HG03159 (cell line): ENCODE results near the gene PPP1R9B.

ENCODE experiments used
- ATAC-seq: cut with Tn5 transposase; IDR thresholded peaks from one replicate; pipeline ENCODE4 v1.9.1; 2021; ENCODE audit warnings: mild to moderate bottlenecking, moderate library complexity; ENCODE audit not compliant: unreplicated experiment

Gene PPP1R9B

GRCh38 chr17:50096092-50096491, 54.4 kb downstream of the PPP1R9B start:
- ATAC-seq: no peak

GRCh38 chr17:50095626-50096037, 54.8 kb downstream of the PPP1R9B start:
- ATAC-seq: no peak

GRCh38 chr17:50094753-50095619, 55.5 kb downstream of the PPP1R9B start, which contains the start of gene PDK2:
PDK2 (plus strand) TSS chr17:50095351; CDS start chr17:50095436, 85 bp downstream.
- ATAC-seq: peak; percentile 82

GRCh38 chr17:50094243-50094752, 56.2 kb downstream of the PPP1R9B start:
- ATAC-seq: peak; percentile 43

DNA sequence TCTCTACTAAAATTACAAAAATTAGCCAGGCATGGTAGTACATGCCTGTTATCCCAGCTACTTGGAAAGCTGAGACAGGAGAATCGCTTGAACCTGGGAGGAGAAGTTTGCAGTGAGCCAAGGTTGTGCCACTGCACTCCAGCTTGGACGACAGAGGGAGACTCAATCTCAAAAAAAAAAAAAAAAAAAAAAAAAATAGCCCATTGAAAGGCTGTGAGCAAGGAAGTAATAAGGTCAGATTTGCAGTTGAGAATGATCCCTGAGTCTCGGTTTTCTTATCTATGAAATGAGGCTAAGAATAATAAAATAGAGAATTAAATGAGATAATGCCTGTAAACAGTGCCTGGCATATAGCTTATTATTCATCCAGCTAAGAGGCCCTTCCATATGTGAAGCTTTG, 56.7 kb downstream of the PPP1R9B start:
- no peak for ATAC-seq

- ATAC-seq: no peak
Measured at GRCh38 chr17:50093246-50093645, 57.2 kb downstream of the PPP1R9B start.

DNA sequence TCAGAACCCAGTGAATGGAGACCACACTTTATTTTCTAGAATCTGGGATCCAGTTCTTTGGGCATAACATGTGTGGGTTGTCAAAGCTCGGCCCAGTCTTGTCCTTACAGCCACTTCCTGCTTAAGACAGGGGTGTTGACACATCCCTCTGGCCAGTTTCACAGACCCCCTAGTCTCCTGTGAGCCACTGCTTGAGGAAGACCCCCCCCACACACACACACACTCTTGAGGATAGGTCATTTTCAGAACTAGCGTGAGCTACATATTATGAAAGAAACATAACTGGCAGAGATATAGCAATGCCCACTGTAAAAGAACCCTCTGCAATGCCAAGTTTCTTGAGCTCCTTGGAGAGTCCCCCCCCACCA, 58.6 kb downstream of the PPP1R9B start:
- ATAC-seq: no peak

DNA sequence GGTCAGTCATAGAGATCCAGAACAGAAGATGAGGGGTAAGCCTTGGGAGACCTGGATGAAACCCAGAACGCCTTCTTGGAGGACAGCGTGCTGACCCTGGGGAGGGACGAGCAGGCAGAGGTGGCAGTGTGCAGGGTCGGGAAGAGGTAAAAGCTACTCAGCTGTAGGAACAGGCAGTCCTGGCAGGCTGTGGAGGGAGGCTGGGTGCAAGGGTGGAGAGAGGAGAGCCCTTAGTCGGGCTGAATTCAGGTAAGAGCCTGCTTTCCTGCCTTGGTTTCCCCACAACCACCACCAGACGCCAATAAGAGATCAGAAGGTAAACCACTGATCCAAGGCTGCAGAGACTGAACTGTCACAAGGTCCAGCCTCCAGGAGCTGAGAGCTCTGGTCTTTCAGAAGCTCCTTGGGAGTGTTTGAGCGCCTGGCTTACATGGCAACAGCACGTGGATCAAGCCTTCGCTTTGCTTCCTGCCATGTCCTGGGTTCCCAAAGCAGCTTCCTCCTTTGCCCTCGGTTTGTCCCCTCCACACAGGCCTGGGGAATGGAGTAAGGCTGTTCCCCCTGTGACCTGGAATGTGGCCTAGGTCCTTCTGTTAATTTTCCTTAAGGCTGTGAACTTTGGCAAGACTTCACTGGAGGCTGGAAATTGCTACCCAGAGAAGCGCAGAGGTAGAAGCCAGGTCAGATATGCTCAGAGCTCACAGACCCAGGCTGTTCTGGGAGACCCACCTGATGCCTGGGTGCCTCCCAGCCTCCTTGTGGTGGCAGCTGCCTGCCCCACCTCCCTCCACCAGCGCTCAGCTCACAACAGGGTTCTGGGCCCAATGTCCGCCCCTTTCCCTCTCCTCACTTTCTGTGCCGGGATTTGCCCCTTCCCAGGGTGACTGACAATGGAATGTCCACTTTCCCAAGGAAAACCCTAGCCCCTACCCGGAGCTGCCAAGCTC, 59.2 kb downstream of the PPP1R9B start:
- no peak for ATAC-seq

DNA sequence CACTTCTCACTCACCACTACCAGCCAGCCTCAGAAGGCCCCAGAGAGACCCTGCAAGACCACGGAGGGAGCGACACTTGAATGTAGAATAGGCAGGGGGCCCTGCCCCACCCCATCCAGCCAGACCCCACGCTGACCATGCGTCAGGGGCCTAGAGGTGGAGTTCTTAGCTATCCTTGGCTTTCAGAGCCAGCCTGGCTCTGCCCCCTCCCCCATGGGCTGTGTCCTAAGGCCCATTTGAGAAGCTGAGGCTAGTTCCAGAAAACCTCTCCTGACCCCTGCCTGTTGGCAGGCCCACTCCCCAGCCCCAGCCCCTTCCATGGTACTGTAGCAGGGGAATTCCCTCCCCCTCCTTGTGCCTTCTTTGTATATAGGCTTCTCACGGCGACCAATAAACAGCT, 60.4 kb downstream of the PPP1R9B start:
- no peak for ATAC-seq

DNA sequence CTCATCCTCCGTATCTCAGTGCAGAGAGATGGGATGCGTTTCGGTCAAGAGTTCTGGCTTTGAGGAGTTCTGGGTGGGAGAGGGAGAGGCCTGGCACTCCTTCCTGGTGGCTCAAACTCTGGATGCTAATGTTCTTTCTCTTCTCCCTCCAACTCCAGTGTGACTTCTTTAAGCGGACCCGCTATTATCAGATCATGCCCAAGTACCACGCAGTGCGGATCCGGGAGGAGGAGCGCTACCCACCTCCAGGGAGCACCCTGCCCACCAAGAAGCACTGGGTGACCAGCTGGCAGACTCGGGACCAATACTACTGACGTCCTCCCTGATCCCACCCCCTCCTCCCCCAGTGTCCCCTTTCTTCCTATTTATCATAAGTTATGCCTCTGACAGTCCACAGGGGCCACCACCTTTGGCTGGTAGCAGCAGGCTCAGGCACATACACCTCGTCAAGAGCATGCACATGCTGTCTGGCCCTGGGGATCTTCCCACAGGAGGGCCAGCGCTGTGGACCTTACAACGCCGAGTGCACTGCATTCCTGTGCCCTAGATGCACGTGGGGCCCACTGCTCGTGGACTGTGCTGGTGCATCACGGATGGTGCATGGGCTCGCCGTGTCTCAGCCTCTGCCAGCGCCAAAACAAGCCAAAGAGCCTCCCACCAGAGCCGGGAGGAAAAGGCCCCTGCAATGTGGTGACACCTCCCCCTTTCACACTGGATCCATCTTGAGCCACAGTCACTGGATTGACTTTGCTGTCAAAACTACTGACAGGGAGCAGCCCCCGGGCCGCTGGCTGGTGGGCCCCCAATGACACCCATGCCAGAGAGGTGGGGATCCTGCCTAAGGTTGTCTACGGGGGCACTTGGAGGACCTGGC, 61.3 kb downstream of the PPP1R9B start:
- ATAC-seq: no peak

DNA sequence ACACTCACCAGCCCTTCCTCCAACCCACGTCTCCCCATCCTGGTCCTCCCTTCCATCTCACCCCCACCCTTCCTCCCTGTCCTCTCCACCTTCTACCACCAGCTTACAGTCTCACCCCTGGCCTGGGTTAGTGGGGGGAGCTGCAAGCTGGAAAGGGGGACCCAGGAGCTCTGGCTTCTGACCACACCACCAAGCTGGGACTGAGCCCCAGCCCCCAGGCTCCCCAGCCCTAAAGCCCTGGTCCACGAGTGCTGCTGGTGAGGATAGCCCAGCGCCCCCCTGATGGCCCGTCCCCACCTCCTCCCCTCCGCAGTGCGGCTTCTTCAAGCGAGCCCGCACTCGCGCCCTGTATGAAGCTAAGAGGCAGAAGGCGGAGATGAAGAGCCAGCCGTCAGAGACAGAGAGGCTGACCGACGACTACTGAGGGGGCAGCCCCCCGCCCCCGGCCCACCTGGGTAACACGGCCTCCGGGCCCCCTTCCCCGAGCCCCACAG, 62.5 kb downstream of the PPP1R9B start:
- no peak for ATAC-seq

DNA sequence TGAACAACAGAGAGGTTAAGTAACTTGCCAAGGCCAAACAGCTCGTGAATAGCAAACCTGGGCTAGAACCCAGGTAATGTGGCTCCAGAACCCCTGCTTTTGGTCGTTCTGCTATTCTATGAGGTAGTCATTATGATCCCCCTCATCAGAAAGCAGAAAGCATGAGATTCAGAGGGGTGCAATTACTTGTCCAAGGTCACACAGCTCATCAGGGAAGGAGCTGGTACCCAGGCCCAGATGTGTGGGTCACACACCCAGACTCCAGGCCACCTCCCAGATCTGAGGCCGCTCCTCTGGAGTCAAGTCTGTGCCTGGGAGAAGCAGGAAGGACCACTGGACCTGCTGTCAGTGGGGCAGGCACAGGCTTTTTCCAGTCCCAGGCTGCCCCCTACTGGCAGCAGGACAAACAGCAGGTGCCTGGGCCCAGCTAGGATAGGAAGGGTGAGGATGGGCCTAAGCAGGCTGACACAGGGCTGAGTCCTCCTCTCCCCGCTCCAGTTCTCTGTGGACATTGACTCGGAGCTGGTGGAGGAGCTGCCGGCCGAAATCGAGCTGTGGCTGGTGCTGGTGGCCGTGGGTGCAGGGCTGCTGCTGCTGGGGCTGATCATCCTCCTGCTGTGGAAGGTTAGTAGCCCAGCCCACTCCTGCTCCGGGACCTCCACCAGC, 63.1 kb downstream of the PPP1R9B start:
- ATAC-seq: peak; percentile 76
